Spleen (tissue), 7 donors: ENCODE data around the gene RAB43.

Experiments
- CTCF ChIP-seq, 11 experiments: fragments of 200-600 bp in 7 of 11; fragments of 450-650 bp in 4 of 11; sonication (generic) in 4 of 11; IDR thresholded peaks in 8 of 11; conservative IDR thresholded peaks in 3 of 11; 1 replicate in 7 of 11; 2 replicates in 4 of 11; pipeline versions ENCODE4 v1.4.0 to v1.8.0; 2016 to 2021; ENCODE audit warnings: antibody characterized with exemption in 11 of 11, inconsistent platforms in 4 of 11, mild to moderate bottlenecking in 1 of 11
- POLR2AphosphoS5 ChIP-seq, 3 donors: sonication (generic); formaldehyde crosslinking; IDR thresholded peaks; one replicate each; pipeline ENCODE4 v1.5.1; 2017; ENCODE audit warnings: antibody characterized with exemption in 3 of 3
- donor health status: DM: no; HTN: no; CAD: no; lungs with moderate emphysema.
- donor health status: DM: no; HTN: no; CAD: no.
- donor health status: DM: no; HTN: no; CAD: no.

- TF ChIP-seq POLR2AphosphoS5 (IDR thresholded peaks at IDR 0.05) (no peak), CTCF (IDR thresholded peaks at IDR 0.05 in 8 of 11, conservative IDR thresholded peaks at IDR 0.05 in 3 of 11) (no peak)
Measured at GRCh38 chr3:129103296-129103695, 18.3 kb downstream of the RAB43 start.
